ENCODE results near the gene MACROD2.

DNA sequence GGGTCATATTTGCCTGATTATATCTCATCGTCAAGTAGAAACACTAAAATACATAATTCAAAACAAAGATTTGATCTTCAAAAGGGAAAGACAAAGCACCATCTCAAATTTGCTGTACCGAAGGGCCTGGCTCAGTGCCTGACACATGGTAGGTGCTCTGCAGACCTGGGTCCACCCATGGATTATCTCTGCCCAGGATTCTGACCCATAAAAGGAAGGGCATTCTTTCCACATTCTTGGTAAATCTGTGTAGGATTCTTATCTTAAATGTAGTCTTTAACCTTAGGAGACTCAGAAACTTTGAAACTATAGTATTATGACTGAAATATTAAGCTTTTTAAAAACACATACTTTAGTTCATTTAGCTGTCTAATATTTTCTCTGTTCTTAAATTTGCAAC, 616.2 kb downstream of the MACROD2 start:
- TF ChIP-seq, protein P1, sequence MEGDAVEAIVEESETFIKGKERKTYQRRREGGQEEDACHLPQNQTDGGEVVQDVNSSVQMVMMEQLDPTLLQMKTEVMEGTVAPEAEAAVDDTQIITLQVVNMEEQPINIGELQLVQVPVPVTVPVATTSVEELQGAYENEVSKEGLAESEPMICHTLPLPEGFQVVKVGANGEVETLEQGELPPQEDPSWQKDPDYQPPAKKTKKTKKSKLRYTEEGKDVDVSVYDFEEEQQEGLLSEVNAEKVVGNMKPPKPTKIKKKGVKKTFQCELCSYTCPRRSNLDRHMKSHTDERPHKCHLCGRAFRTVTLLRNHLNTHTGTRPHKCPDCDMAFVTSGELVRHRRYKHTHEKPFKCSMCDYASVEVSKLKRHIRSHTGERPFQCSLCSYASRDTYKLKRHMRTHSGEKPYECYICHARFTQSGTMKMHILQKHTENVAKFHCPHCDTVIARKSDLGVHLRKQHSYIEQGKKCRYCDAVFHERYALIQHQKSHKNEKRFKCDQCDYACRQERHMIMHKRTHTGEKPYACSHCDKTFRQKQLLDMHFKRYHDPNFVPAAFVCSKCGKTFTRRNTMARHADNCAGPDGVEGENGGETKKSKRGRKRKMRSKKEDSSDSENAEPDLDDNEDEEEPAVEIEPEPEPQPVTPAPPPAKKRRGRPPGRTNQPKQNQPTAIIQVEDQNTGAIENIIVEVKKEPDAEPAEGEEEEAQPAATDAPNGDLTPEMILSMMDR (optimal IDR thresholded peaks at IDR 0.05 in 1 of 3, IDR thresholded peaks at IDR 0.05 in 1 of 3, conservative IDR thresholded peaks at IDR 0.05 in 1 of 3; ENCODE audit: extremely low read depth in 1 of 3, insufficient read depth in 2 of 3, low read length in 3 of 3), result no peak
- no peak for TF ChIP-seq EZH2 (IDR thresholded peaks at IDR 0.05; ENCODE audit: low read length)
